Panc1 (cell line): Measurements from ENCODE around the gene CMTM4. TPM values are rescaled to one million over a fixed set of nuclear protein-coding genes. Genes with fewer than 3 reads are reported as not detected.

ENCODE experiments used
- ATAC-seq: fragments of 200-7000 bp; cut with Tn5 transposase; 2 replicates; pipeline ENCODE4 v1.9.1; 2020; ENCODE audit warnings: mild to moderate bottlenecking, moderate library complexity
- BruUV-seq: library from RNA; stranded (reverse); fragments of 400-500 nt; replicated peaks from 2 replicates; lab custom pipeline; 2021; lab: Mats Ljungman, UMichigan
- CTCF ChIA-PET: fragments of 300-600 bp; sonication (Branson Sonifier 250); formaldehyde crosslinking; loops from one replicate; lab custom pipeline; 2022; ENCODE audit warnings: antibody characterized with exemption; lab: Charles Lee
- POLR2A ChIA-PET: fragments of 300-600 bp; sonication (Branson Sonifier 250); formaldehyde crosslinking; loops from one replicate; lab custom pipeline; 2022; ENCODE audit warnings: antibody characterized with exemption; lab: Charles Lee
- DNase-seq: peaks from one replicate; pipeline ENCODE4 v3.0.0-alpha.2; 2010; ENCODE audit warnings: low read depth, low spot score
- H3K27ac ChIP-seq: 2 replicates; pipeline ENCODE4 v1.5.1; 2011; ENCODE audit warnings: mild to moderate bottlenecking, low read length, inconsistent platforms
- H3K27me3 ChIP-seq: fragments of 200-500 bp; sonication (Bioruptor generic); 2 replicates; pipeline ENCODE4 v1.6.0; 2014; ENCODE audit warnings: low read length, inconsistent platforms; ENCODE audit not compliant: control insufficient read depth, insufficient read depth
- H3K36me3 ChIP-seq: fragments of 200-500 bp; sonication (Bioruptor generic); 2 replicates; pipeline ENCODE4 v1.5.1; 2014; ENCODE audit warnings: inconsistent platforms, mild to moderate bottlenecking, low read length, moderate library complexity; ENCODE audit not compliant: control insufficient read depth, insufficient read depth
- H3K4me1 ChIP-seq: 2 replicates; pipeline ENCODE4 v1.5.1; 2011; ENCODE audit warnings: inconsistent platforms, mild to moderate bottlenecking, low read length, moderate library complexity; ENCODE audit not compliant: control insufficient read depth, insufficient read depth
- H3K4me3 ChIP-seq, 2 experiments: 2 replicates each; pipeline ENCODE4 v1.5.1; 2011 to 2012; ENCODE audit warnings: low read depth in 2 of 2, low read length in 2 of 2, mild to moderate bottlenecking in 2 of 2, inconsistent platforms in 1 of 2, moderate library complexity in 1 of 2
- H3K9me3 ChIP-seq: fragments of 200-500 bp; sonication (Bioruptor generic); 2 replicates; pipeline ENCODE4 v1.5.1; 2014; ENCODE audit warnings: low read depth, mild to moderate bottlenecking, inconsistent platforms, low read length, moderate library complexity; ENCODE audit not compliant: control insufficient read depth, insufficient read depth
- POLR2AphosphoS5 ChIP-seq: IDR thresholded peaks from 2 replicates; pipeline ENCODE4 v1.6.1; 2012; ENCODE audit warnings: mild to moderate bottlenecking, low read depth, low read length, moderate library complexity
- SIN3A ChIP-seq: IDR thresholded peaks from 2 replicates; pipeline ENCODE4 v1.6.1; 2012; ENCODE audit warnings: low read depth, mild to moderate bottlenecking, low read length, moderate library complexity, borderline replicate concordance; ENCODE audit not compliant: insufficient read depth
- TCF7L2 ChIP-seq: IDR thresholded peaks from 2 replicates; pipeline ENCODE4 v1.6.1; 2011; ENCODE audit warnings: mild to moderate bottlenecking, low read depth, low read length, inconsistent platforms
- in situ Hi-C: cut with HindIII; loops from 2 replicates; pipeline ENCODE4 v1.10.0; 2016; ENCODE audit warnings: low sequenced_read_pairs, low pct_unique_long_range_greater_than_20kb
- intact Hi-C: fragments of 100-400 bp; cut with micrococcal nuclease; formaldehyde crosslinking; loops from one replicate; pipeline ENCODE4 v1.10.0; 2022; ENCODE audit not compliant: unreplicated experiment
- total RNA-seq: library from RNA; stranded (reverse); gene quantifications from one replicate; pipeline ENCODE4 v1.2.1, GENCODE V29; 2021; ENCODE audit not compliant: unreplicated experiment
- TF ChIP-seq, protein P1 (sequence below): fragments of 450-650 bp; IDR thresholded peaks from 2 replicates; pipeline ENCODE4 v1.5.1; 2017; ENCODE audit warnings: mild to moderate bottlenecking
- TF ChIP-seq, protein P2 (sequence below), 2 experiments: IDR thresholded peaks; 2 replicates each; pipeline ENCODE4 v1.6.1; 2011 to 2012; ENCODE audit warnings: low read depth in 2 of 2, control low read depth in 1 of 2, low read length in 1 of 2, mild to moderate bottlenecking in 1 of 2, moderate library complexity in 1 of 2; ENCODE audit not compliant: insufficient read depth in 1 of 2

Gene CMTM4
- total RNA-seq, 1 experiment from 2014 or later = 51.9 TPM

DNA sequence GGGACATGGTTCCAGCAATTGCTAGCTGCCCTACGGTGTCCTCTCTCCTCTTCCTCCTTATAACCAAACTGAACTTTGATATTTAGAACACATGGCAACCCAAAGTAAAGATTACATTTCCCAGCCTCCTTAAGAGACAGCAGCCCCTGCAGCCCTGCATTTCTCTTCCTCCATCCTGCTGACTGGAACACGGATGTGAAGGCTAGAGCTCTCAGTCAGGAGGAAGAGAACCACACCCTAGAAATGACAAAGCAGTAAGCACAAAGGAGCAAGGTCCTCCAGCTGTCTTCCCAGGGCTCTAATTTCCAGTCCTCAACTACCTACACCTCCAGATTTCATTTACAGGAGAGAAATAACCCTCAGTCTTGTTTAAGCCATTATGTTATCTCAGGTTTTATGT is 44.0 kb upstream of the CMTM4 start:
- DNase-seq = no peak
- TF ChIP-seq SIN3A (no peak), POLR2AphosphoS5 (no peak)
- TF ChIP-seq, protein P1, sequence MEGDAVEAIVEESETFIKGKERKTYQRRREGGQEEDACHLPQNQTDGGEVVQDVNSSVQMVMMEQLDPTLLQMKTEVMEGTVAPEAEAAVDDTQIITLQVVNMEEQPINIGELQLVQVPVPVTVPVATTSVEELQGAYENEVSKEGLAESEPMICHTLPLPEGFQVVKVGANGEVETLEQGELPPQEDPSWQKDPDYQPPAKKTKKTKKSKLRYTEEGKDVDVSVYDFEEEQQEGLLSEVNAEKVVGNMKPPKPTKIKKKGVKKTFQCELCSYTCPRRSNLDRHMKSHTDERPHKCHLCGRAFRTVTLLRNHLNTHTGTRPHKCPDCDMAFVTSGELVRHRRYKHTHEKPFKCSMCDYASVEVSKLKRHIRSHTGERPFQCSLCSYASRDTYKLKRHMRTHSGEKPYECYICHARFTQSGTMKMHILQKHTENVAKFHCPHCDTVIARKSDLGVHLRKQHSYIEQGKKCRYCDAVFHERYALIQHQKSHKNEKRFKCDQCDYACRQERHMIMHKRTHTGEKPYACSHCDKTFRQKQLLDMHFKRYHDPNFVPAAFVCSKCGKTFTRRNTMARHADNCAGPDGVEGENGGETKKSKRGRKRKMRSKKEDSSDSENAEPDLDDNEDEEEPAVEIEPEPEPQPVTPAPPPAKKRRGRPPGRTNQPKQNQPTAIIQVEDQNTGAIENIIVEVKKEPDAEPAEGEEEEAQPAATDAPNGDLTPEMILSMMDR = no peak
- CTCF ChIA-PET = no interaction called here
- H3K36me3 ChIP-seq = peaks cover 14% of the 10 kb centered on the region; the same call in 1 of the 2 replicates
- POLR2A ChIA-PET = no interaction called here
- in situ Hi-C loops = no loop called here
- peak overlapping the region; percentile 78; the same call in 1 of the 2 replicates for H3K27ac ChIP-seq
- ATAC-seq = no peak
- intact Hi-C loops = no loop called here
- no TSS peak for BruUV-seq
- peaks cover 5% of the 10 kb centered on the region; the same call in 1 of the 2 replicates for H3K4me1 ChIP-seq
- no peaks in the 10 kb centered on the region for H3K9me3 ChIP-seq
- H3K27me3 ChIP-seq = no peaks in the 10 kb centered on the region
- H3K4me3 ChIP-seq = no peak overlapping the region

DNA sequence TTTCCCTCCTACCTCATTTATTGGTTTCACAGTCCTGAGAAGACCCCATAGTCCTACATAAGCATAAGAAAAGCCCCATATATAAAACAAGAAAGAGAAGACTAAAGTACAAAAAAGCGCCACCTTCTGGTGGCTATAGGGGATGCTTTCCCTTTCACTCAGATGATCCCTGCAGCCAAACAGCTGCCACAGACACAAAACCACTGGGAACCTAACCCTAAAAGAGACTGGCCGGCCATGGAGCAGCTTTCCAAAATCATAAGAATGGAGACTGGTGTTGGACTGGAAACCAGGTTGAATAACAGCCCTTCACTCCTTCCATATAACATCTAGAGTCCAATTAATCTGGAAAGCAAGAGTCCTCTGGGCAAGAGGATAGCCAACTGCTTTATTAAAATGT is 43.5 kb upstream of the CMTM4 start:
- in situ Hi-C loops = no loop called here
- intact Hi-C loops = no loop called here
- no peak for DNase-seq
- ATAC-seq = 0 out of 2 replicates have a peak, but pooled peaks have one; percentile 56
- ChIA-PET CTCF (no interaction called here), POLR2A (no interaction called here)
- no peaks in the 10 kb centered on the region for H3K9me3 ChIP-seq
- H3K4me3 ChIP-seq = no peak overlapping the region
- no TSS peak for BruUV-seq
- peaks cover 14% of the 10 kb centered on the region; the same call in 1 of the 2 replicates for H3K36me3 ChIP-seq
- no peak overlapping the region for H3K27ac ChIP-seq
- no peak for TF ChIP-seq TCF7L2
- TF ChIP-seq, protein P1 = peak; percentile 73
- peaks cover 5% of the 10 kb centered on the region; the same call in 1 of the 2 replicates for H3K4me1 ChIP-seq
- H3K27me3 ChIP-seq = no peaks in the 10 kb centered on the region

DNA sequence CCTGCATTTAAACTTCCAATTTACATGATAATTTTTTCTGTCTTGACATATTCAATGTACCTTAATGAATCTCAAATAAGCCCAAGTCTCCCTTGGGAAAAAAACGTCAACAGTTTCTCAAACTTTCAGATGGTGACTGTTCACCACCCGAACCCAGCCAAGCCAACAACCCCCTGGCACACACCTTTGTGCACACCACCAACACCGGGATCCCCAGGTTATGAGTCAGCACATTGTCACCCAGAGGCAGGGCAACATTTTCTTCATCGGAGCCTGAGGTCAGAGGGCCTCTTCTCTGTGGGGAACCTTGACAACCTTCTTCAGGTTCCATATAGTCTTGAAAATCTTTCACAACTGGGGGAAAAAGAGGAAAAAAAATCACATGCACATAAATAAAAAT is 39.3 kb upstream of the CMTM4 start:
- ATAC-seq (no peak), DNase-seq (no peak)
- no peaks in the 10 kb centered on the region for H3K4me1 ChIP-seq
- no peak overlapping the region for H3K4me3 ChIP-seq
- ChIA-PET CTCF (no interaction called here), POLR2A (no interaction called here)
- intact Hi-C loops = no loop called here
- H3K27ac ChIP-seq = no peak overlapping the region
- no TSS peak for BruUV-seq
- in situ Hi-C loops = no loop called here
- TF ChIP-seq, protein P1 = no peak
- TF ChIP-seq SIN3A (no peak), TCF7L2 (no peak), POLR2AphosphoS5 (no peak)
- TF ChIP-seq, protein P2, sequence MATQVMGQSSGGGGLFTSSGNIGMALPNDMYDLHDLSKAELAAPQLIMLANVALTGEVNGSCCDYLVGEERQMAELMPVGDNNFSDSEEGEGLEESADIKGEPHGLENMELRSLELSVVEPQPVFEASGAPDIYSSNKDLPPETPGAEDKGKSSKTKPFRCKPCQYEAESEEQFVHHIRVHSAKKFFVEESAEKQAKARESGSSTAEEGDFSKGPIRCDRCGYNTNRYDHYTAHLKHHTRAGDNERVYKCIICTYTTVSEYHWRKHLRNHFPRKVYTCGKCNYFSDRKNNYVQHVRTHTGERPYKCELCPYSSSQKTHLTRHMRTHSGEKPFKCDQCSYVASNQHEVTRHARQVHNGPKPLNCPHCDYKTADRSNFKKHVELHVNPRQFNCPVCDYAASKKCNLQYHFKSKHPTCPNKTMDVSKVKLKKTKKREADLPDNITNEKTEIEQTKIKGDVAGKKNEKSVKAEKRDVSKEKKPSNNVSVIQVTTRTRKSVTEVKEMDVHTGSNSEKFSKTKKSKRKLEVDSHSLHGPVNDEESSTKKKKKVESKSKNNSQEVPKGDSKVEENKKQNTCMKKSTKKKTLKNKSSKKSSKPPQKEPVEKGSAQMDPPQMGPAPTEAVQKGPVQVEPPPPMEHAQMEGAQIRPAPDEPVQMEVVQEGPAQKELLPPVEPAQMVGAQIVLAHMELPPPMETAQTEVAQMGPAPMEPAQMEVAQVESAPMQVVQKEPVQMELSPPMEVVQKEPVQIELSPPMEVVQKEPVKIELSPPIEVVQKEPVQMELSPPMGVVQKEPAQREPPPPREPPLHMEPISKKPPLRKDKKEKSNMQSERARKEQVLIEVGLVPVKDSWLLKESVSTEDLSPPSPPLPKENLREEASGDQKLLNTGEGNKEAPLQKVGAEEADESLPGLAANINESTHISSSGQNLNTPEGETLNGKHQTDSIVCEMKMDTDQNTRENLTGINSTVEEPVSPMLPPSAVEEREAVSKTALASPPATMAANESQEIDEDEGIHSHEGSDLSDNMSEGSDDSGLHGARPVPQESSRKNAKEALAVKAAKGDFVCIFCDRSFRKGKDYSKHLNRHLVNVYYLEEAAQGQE (IDR thresholded peaks at IDR 0.05; ENCODE audit: insufficient read depth in 1 of 2, low read depth in 2 of 2, low read length in 1 of 2) = no peak
- H3K9me3 ChIP-seq = no peaks in the 10 kb centered on the region
- H3K27me3 ChIP-seq = no peaks in the 10 kb centered on the region
- H3K36me3 ChIP-seq = peaks cover 17% of the 10 kb centered on the region
